GM23338 (cell line): ENCODE measurements around the gene GPHN. TPM values are rescaled to one million over a fixed set of nuclear protein-coding genes. Genes with fewer than 3 reads are reported as not detected.

Experiments used
- ATAC-seq: fragments of 200-7000 bp; cut with Tn5 transposase; 3 replicates; pipeline ENCODE4 v1.9.1; 2020
- DNase-seq: peaks from one replicate; pipeline ENCODE4 v3.0.0-alpha.2; 2015; ENCODE audit warnings: low spot score
- H2AFZ ChIP-seq: fragments of 200-600 bp; sonication (generic); 2 replicates; pipeline ENCODE4 v1.8.0; 2016; ENCODE audit warnings: antibody characterized with exemption, mild to moderate bottlenecking, moderate library complexity
- H3F3A ChIP-seq: fragments of 200-600 bp; sonication (generic); replicated peaks from 2 replicates; pipeline ENCODE4 v1.8.0; 2017; ENCODE audit warnings: antibody characterized with exemption, mixed run types, low read depth
- H3K27ac ChIP-seq: fragments of 200-600 bp; sonication (generic); 2 replicates; pipeline ENCODE4 v1.6.1; 2016; ENCODE audit warnings: low read depth
- H3K27me3 ChIP-seq: fragments of 200-600 bp; sonication (generic); 2 replicates; pipeline ENCODE4 v1.8.0; 2016; ENCODE audit warnings: mild to moderate bottlenecking, mixed run types, moderate library complexity; ENCODE audit not compliant: insufficient read depth
- H3K36me3 ChIP-seq: fragments of 200-600 bp; sonication (generic); 2 replicates; pipeline ENCODE4 v1.8.0; 2016; ENCODE audit warnings: mild to moderate bottlenecking; ENCODE audit not compliant: insufficient read depth
- H3K4me1 ChIP-seq: fragments of 200-600 bp; sonication (generic); 2 replicates; pipeline ENCODE4 v1.8.0; 2016; ENCODE audit warnings: mild to moderate bottlenecking, moderate library complexity; ENCODE audit not compliant: insufficient read depth
- H3K4me2 ChIP-seq: fragments of 200-600 bp; sonication (generic); 2 replicates; pipeline ENCODE4 v1.7.1; 2017; ENCODE audit warnings: mixed run types
- H3K4me3 ChIP-seq: fragments of 200-600 bp; sonication (generic); 2 replicates; pipeline ENCODE4 v1.6.1; 2016; ENCODE audit warnings: mixed run types
- H3K79me2 ChIP-seq: fragments of 200-600 bp; sonication (generic); replicated peaks from 2 replicates; pipeline ENCODE4 v1.8.0; 2017; ENCODE audit warnings: mild to moderate bottlenecking; ENCODE audit not compliant: insufficient read depth
- H3K9me2 ChIP-seq: fragments of 200-600 bp; sonication (generic); 2 replicates; pipeline ENCODE4 v1.8.0; 2017; ENCODE audit not compliant: insufficient read depth
- H4K20me1 ChIP-seq: fragments of 200-600 bp; sonication (generic); replicated peaks from 2 replicates; pipeline ENCODE4 v1.8.0; 2017; ENCODE audit warnings: mild to moderate bottlenecking; ENCODE audit not compliant: insufficient read depth
- H3K27ac Mint-ChIP-seq: 2 replicates; pipeline ENCODE4 v1.8.0; 2020; ENCODE audit warnings: inconsistent platforms, mild to moderate bottlenecking, moderate library complexity, mixed read lengths
- H3K27me3 Mint-ChIP-seq: 3 replicates; pipeline ENCODE4 v1.8.0; 2022; ENCODE audit warnings: low read depth, mild to moderate bottlenecking, moderate library complexity, mixed read lengths, inconsistent platforms; ENCODE audit not compliant: insufficient read depth, poor library complexity
- H3K36me3 Mint-ChIP-seq: 3 replicates; pipeline ENCODE4 v1.8.0; 2021; ENCODE audit warnings: low read depth, mild to moderate bottlenecking, inconsistent platforms, moderate library complexity, mixed read lengths
- H3K4me1 Mint-ChIP-seq: 3 replicates; pipeline ENCODE4 v1.8.0; 2020; ENCODE audit warnings: mild to moderate bottlenecking, inconsistent platforms, mixed read lengths
- H3K4me3 Mint-ChIP-seq: 3 replicates; pipeline ENCODE4 v1.8.0; 2021; ENCODE audit warnings: moderate library complexity, mild to moderate bottlenecking, inconsistent platforms, mixed read lengths
- H3K9me3 Mint-ChIP-seq: 3 replicates; pipeline ENCODE4 v1.8.0; 2020; ENCODE audit warnings: moderate library complexity, mild to moderate bottlenecking, inconsistent platforms, mixed read lengths
- CTCF ChIP-seq, 2 experiments: fragments of 200-600 bp in 1 of 2; sonication (generic) in 1 of 2; conservative IDR thresholded peaks; 2 replicates each; pipeline versions ENCODE4 v1.5.1 to v1.6.1; 2016 to 2017; ENCODE audit warnings: antibody characterized with exemption in 2 of 2, low read depth in 2 of 2, mild to moderate bottlenecking in 2 of 2, moderate library complexity in 1 of 2
- ETS1 ChIP-seq: IDR thresholded peaks from 2 replicates; pipeline ENCODE4 v1.6.1; 2016; ENCODE audit warnings: antibody characterized with exemption
- EZH2 ChIP-seq: fragments of 200-600 bp; sonication (generic); IDR thresholded peaks from one replicate; pipeline ENCODE4 v1.8.0; 2017; ENCODE audit warnings: antibody characterized with exemption, mild to moderate bottlenecking, low read depth; ENCODE audit not compliant: unreplicated experiment
- NANOG ChIP-seq: IDR thresholded peaks from 2 replicates; pipeline ENCODE4 v1.6.1; 2016; ENCODE audit warnings: antibody characterized with exemption, borderline replicate concordance
- REST ChIP-seq: IDR thresholded peaks from one replicate; pipeline ENCODE4 v1.6.1; 2018; ENCODE audit warnings: antibody characterized with exemption; ENCODE audit not compliant: unreplicated experiment
- ZNF462 ChIP-seq: fragments of 250-450 bp; sonication (Bioruptor Pico); IDR thresholded peaks from 2 replicates; pipeline ENCODE4 v1.5.0; 2020; ENCODE audit warnings: mild to moderate bottlenecking, moderate library complexity
- polyA plus RNA-seq: library from polyadenylated mRNA; unstranded; fragments of >200 nt; fragmentation: Nextera tagmentation; extraction: Ambion mirVana; gene quantifications from 2 replicates; pipeline ENCODE4 v1.2.1, GENCODE V29; 2016
- total RNA-seq: library from RNA; depleted of rRNA; stranded (reverse); fragments of >200 nt; shearing (Covaris generic); gene quantifications from 2 replicates; pipeline ENCODE4 v1.2.3, GENCODE V29; 2014

Gene GPHN
- total and polyA plus RNA-seq, 2 experiments from 2014 or later, result 17.6 to 20.6 TPM

GRCh38 chr14:66600416-66600815, 92.5 kb downstream of the GPHN start (continued):
- TF ChIP-seq ZNF462 (CRISPR knock-in tag) (no peak), REST (no peak)

- H3K36me3 Mint-ChIP-seq, result no peaks in the 10 kb centered on the region; the same call in 2 of the 3 replicates
- H3K4me1 ChIP-seq, result no peaks in the 10 kb centered on the region
- H3K9me3 Mint-ChIP-seq, result no peaks in the 10 kb centered on the region; the same call in 2 of the 3 replicates
- no peak for ATAC-seq
- no peak overlapping the region for H3K4me3 Mint-ChIP-seq
- DNase-seq, result no peak
- peaks cover 16% of the 10 kb centered on the region for H3K79me2 ChIP-seq
- H2AFZ ChIP-seq, result no peak overlapping the region
- H3F3A ChIP-seq, result no peaks in the 10 kb centered on the region
- H3K9me2 ChIP-seq, result no peaks in the 10 kb centered on the region
- H3K27ac Mint-ChIP-seq, result no peak overlapping the region
- H3K27me3 Mint-ChIP-seq, result no peaks in the 10 kb centered on the region
- no peak overlapping the region for H3K4me2 ChIP-seq
- no peaks in the 10 kb centered on the region for H3K36me3 ChIP-seq
- H3K27ac ChIP-seq, result no peak overlapping the region
- H3K4me1 Mint-ChIP-seq, result no peaks in the 10 kb centered on the region
- H4K20me1 ChIP-seq, result no peaks in the 10 kb centered on the region
- no peaks in the 10 kb centered on the region for H3K27me3 ChIP-seq
- H3K4me3 ChIP-seq, result no peak overlapping the region
- TF ChIP-seq EZH2 (no peak), ETS1 (no peak), CTCF (conservative IDR thresholded peaks at IDR 0.05; ENCODE audit: low read depth in 2 of 2) (no peak), NANOG (no peak)
Measured at GRCh38 chr14:66601932-66602578, 94.1 kb downstream of the GPHN start.
